Fibroblast of skin of right quadriceps (primary cell): ENCODE data around the gene KIAA2012.

Experiments used
- DNase-seq: peaks from one replicate; pipeline ENCODE4 v3.0.0-alpha.2; 2013

KIAA2012 gene

DNA sequence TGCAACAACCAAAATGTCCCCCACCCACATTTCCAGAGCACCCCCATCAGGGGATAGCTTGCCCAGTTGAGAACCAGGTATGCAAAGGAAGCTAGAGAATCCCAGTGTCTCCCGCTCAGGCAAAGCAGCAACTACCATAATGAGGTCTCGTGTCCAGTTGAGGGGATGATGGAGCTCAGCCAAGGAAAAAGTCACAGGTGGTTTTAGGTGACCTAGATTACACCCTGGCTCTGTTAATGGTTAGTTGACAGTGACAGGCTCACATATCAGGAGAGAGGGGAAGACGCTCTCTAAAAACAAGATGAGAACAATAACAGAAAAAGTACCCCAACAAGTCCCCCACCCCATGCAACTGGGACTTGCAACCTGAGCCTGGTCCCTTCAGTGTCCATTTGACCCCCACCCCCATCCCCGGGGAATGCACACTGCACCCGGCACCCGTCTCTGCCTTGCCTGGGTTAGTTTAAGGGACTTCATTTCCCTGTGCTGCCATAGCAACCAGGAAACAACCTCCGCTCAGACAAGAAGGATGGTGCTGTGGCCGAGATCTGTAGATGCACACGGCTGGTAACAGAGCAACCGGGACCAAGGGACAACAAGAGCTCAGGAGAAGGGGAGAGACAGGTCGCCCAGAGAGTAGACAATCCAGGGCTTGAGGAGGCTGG, at the start of gene KIAA2012:
TSS of gene KIAA2012 (plus strand) at position 519 of the 665 bp plus-strand sequence. CDS start 373 bp downstream, outside the sequence.
- DNase-seq, result no peak

DNA sequence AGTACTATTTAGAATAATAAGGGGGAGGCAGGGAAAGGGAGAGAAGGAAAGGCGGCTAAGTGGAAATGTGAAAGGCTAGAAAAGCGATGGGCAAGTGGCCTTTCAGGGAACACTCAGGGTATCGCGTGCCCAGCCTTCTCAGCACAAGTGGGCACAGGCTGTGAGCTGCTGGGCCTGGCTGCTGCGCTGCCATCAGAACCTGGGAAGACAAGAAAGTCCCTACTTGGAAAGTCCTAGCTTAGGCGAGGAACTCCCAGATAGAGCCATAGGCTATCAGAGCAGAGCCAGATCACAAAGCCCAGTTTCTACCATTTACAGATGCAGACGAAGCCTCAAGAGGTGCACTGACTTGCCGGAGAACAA, 49.2 kb upstream of the KIAA2012 start:
- no peak for DNase-seq

DNA sequence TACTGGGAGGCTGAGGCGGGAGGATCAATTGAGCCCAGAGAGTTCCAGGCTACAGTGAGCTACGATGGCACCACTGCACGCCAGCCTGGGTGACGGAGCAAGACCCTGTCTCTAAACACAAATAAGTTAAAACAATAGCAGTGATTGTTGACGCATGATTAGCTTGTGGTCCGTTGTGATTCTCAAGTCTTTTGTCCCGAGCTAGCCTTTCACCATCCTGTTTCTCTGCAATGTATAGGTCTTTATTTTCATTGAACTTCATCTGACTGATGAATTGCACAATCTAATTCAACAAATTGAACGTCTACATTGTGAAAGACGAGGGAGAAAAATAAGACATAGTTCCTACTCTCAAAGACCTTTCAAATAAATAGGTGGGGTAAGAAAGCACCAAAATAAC, 48.2 kb upstream of the KIAA2012 start:
- no peak for DNase-seq

DNA sequence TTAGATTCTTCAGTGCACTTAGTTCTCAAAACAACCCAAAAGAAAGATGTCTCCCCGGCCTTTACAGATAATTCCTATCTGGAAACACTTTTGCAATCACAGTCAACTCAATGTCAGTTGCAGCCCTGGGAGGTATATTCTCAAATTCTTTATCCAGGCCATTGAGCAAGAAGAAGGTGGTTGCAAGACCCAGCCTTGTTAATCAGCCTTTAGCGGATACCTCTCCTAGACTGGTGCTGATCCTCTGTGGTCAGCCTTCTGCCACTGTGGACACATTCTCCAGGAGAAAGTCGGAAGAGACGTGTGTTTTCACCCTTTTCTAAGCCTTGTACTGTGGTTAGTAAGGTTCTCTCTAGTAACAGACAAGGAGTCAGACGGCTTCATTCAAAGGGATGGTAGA, 47.2 kb upstream of the KIAA2012 start:
- peak; percentile 22 for DNase-seq

DNA sequence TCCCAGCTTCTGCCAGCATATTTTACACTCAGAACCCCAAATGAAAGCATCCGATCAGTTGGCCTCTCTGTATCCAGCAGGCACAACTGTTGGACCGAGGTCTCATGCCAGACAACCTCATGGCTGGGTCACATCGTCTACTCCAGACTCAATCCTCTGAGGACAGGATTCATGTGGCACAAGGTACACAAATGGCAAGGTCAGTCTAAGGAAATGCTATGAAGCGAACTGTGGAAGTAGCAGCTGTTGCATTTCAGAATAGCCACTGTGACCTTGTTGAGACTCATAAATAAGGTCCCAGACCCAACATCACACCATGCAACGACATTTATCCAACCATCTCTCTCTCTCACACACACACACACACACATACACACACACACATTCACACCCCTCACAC, 46.5 kb upstream of the KIAA2012 start:
- DNase-seq, result no peak

DNA sequence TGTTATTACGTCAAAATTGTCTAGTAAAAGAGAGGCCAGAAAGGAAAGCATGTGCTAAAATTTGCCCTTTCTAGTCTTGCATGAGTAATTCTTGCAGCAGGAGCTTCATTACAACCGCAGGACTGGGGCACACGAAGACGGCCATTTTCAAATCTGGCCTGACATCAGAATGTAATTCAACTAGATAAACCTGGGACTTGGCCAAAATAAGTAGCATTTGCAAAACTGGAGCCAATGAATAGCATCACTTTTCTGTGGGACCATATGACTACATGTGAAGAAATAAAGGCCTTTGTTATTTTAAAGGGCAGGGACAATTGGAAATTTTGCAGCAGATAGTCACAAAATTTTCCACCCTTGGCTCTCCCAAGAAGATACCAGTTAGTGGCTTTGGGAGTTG, 42.4 kb upstream of the KIAA2012 start:
- DNase-seq, result peak; percentile 41

DNA sequence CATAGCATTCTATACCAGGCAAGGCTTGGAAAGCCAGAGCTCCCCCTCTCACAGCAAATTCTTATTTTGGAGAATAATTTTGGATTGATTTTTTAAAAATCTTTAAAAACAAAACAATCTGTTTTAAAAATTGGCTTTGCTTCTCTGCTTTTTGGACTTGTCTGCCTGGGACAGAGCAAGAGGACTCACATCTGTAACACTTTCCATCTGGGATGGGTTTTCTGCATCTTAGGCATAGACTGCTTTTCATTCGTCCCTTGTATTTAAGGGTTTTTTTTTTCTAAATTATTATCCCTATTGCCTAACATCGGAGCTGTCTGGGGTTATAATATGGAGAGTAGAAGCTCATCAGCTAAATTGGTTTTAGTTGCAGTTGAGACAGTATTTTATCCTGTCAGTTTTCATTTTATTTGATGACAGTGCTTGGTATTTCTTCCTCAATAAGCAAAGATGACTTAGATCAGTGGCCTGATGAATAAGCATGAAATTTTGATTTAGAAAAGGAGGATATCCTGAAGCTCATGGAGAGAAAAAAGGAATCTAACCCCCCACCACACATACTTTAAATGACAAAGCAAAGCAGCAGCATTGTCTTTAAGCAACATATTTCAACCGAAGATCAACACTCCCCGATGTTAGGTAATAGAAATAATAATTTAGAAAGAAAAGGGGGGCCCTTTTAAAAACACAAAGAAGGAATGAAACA, 41.7 kb upstream of the KIAA2012 start:
- peak; percentile 28 for DNase-seq

DNA sequence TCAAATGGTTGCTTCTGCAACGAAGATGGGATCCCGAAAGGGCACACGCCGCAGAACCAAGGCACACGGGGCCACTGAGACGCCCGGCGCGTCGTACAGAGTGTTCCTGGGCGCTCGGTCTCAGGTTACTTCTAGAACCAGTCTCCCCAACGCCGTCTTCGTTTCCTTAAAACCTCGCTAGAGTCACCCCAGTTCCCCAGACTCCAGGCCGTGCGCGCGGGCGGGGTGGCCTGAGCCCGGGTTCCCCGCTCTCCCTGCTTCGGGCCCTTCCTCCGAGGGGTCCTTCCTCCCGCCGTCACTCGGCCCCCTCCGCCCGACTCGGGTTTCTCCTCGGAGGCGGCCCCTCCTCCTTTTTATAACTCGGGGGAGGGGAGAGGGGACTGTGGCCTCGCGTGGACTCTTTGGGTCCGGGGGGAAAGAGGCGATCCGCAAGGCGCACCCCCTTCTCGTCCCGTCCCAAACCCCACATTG, 40.2 kb upstream of the KIAA2012 start:
- DNase-seq, result peak; percentile 65

DNA sequence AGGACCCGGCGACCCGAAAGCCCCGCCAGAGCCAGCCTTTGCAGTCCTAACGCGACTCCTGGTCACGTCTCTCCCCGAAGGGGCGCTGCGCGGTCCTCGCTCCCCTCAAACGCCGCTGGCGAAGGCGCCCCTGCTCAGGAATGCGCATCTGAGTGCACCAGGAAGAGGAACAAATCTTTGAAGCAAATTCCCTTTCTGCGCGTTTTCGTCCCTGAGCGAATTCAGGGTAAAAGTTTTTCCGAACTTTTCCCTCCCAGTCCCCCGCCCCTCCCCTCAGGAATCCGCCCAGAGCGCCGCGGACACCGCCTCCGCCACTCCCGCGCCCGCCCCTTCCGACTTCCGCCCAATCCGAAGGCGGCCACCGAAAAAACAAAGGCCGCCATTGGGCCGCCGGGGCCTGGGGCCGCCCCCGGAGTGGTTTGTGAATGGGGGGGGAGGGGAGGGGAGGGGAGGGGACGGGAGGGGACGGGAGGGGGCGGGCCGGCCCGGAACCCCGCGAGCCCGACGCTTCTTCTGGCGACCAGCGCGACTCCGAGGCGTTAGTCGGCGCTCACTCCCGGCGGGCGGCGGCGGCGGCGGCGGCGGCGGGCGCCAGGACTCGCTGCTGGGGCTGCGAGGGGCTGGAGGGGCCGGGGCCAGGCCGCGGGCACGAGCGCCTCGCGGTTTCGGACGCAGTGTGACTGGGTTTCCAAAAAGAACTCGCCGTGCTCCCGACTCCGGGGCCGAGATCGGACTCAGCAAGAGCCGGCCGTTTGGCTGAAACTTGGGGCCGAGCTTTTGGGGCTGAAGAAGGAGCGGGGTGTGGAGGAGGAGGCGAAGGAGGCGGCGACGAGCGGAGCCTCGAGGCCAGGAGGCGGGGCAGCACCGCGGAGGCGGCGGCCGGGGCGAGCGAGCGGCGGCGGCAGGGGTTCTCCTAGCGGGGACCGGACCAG, 39.5 kb upstream of the KIAA2012 start, which contains the start of gene FZD7:
TSS of gene FZD7 (plus strand) at position 539 of the 932 bp plus-strand sequence. CDS start 793 bp downstream, outside the sequence.
- peak; percentile 98 for DNase-seq

DNA sequence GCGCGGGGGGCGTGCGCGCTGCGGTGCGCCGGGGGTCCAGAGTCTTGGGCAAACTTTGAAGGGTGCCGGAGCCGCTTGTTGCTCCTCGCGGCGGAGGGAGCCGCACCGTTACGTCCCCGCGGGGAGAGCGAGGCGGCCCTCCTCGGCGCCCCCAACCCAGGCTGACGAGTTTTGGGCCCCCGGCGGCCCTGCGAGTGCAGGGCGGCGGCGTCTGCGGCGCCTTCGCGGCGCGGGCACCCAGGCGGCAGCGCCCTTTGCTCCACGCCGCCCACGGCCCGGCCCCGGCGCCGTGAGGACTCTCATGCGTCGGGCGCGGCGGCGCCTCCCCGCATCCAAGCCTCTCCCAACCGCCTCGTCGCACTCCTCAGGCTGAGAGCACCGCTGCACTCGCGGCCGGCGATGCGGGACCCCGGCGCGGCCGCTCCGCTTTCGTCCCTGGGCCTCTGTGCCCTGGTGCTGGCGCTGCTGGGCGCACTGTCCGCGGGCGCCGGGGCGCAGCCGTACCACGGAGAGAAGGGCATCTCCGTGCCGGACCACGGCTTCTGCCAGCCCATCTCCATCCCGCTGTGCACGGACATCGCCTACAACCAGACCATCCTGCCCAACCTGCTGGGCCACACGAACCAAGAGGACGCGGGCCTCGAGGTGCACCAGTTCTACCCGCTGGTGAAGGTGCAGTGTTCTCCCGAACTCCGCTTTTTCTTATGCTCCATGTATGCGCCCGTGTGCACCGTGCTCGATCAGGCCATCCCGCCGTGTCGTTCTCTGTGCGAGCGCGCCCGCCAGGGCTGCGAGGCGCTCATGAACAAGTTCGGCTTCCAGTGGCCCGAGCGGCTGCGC, 38.6 kb upstream of the KIAA2012 start:
- DNase-seq, result peak; percentile 28

DNA sequence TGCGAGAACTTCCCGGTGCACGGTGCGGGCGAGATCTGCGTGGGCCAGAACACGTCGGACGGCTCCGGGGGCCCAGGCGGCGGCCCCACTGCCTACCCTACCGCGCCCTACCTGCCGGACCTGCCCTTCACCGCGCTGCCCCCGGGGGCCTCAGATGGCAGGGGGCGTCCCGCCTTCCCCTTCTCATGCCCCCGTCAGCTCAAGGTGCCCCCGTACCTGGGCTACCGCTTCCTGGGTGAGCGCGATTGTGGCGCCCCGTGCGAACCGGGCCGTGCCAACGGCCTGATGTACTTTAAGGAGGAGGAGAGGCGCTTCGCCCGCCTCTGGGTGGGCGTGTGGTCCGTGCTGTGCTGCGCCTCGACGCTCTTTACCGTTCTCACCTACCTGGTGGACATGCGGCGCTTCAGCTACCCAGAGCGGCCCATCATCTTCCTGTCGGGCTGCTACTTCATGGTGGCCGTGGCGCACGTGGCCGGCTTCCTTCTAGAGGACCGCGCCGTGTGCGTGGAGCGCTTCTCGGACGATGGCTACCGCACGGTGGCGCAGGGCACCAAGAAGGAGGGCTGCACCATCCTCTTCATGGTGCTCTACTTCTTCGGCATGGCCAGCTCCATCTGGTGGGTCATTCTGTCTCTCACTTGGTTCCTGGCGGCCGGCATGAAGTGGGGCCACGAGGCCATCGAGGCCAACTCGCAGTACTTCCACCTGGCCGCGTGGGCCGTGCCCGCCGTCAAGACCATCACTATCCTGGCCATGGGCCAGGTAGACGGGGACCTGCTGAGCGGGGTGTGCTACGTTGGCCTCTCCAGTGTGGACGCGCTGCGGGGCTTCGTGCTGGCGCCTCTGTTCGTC, 37.7 kb upstream of the KIAA2012 start:
- peak; percentile 85 for DNase-seq

DNA sequence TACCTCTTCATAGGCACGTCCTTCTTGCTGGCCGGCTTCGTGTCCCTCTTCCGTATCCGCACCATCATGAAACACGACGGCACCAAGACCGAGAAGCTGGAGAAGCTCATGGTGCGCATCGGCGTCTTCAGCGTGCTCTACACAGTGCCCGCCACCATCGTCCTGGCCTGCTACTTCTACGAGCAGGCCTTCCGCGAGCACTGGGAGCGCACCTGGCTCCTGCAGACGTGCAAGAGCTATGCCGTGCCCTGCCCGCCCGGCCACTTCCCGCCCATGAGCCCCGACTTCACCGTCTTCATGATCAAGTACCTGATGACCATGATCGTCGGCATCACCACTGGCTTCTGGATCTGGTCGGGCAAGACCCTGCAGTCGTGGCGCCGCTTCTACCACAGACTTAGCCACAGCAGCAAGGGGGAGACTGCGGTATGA, 37.1 kb upstream of the KIAA2012 start:
- DNase-seq, result no peak

DNA sequence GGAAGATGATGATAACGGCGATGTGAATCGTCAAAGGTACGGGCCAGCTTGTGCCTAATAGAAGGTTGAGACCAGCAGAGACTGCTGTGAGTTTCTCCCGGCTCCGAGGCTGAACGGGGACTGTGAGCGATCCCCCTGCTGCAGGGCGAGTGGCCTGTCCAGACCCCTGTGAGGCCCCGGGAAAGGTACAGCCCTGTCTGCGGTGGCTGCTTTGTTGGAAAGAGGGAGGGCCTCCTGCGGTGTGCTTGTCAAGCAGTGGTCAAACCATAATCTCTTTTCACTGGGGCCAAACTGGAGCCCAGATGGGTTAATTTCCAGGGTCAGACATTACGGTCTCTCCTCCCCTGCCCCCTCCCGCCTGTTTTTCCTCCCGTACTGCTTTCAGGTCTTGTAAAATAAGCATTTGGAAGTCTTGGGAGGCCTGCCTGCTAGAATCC, 36.4 kb upstream of the KIAA2012 start:
- peak; percentile 28 for DNase-seq

DNA sequence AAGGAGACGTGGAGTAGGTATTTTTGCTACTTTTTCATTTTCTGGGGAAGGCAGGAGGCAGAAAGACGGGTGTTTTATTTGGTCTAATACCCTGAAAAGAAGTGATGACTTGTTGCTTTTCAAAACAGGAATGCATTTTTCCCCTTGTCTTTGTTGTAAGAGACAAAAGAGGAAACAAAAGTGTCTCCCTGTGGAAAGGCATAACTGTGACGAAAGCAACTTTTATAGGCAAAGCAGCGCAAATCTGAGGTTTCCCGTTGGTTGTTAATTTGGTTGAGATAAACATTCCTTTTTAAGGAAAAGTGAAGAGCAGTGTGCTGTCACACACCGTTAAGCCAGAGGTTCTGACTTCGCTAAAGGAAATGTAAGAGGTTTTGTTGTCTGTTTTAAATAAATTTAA, 36.0 kb upstream of the KIAA2012 start:
- peak; percentile 68 for DNase-seq

DNA sequence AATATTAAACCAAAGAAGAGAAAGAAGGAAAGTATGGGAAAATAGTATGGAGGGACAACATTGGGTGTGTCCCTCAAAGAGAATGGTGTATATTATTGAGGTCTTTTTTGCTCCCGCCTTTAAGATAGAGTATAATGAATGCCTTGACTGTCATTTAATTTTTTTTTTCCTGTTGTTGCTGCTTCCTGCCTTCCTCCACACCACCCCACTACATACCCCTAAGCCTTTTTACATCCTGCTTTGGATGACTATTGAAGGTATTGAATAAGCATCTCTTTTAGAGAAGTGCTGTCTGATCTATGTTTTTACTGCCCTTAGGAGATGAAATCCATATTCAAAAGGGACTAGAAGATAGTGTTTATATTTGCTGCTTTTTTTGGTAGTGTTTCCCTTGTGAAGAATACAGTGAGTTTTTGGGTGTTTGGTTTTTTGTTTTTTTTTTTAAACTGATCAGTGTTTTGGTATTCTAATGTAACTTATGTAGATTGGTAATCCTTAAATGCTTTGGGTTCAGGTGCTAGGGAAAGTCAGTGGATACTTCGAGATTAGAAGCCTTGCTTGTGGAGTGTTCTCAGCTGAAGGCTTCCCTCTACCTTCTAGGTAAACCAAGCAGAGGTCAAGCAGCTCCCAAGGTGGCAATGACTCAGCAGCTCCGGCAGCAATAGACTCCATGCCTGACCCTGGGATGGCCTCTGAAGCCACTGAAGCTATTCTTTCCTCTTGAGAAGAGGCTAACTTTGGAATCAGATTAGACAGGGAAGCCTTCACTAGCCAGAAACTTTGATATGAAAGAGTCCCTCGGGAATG, 34.4 kb upstream of the KIAA2012 start:
- DNase-seq, result peak; percentile 58

DNA sequence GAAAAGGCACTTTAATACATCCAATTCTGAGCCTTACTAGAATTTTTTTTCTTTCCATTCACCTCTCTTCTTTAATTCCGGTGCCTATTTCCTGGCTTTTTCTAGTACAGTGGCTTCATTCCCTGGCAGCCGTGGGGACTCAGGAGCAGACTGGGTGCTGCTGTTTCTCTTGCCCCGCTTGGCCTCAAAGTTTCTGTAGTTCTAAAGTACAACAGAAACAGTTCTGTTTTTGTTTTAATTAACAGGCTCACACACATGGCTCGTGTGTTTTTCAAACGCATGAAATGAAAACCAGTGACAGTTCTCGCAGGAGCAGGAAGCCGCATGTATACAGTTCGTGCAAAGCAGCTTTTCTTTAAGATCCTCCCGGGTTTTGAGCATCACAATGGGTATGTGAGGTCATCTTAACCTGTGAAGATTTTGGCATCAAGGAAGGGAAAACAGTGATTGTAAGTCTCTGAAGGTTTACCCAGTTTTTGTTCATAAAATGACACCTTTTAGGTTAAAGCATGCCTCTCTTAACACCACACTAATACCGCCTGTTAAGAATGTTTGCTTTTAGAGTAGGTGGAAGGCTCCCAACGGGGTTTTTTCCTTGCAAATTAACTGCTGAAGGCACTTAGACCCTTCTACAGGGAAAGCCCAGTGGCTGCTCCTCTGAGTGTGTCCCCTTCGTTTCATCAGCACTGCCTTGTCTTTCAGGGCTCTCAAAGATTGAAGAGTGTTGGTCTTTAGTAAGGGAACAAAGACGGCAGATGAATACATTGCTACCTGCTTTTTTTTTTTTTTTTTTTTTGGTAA, 33.6 kb upstream of the KIAA2012 start:
- no peak for DNase-seq

DNA sequence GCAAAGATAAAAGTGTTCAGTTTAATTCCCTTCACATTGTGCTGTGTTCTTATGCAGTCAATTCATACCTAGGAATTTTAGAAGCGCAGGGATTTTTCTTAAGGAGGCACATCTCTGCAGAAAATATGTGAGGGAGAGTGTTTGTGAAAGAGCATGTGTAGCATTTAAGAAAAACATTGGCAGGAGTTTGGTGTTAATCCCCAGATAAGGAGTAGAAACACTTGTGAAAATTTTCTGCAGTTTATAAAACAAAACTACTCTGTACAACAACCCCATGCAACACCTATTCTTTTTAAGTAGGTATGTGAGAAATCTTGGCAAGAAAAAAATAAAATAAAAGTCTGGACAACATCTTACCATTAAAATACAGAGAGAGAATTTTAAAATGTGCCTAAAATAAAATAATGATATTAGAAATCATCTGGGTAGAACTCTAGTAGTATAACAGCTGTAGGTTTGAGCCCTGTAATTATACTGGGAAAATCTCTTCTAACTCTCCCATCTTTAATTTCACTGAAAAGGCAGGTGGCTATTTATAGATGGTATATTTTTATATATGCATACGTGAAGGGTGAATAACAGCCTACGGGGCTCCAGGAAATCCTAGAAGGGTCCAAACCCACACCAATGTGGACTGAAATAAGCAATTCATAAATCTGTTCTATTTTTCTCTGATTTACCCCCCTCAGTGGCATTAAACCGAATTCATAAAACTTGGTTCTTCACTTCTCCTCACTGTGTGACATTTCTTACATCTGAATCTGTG, 32.8 kb upstream of the KIAA2012 start:
- DNase-seq, result no peak

DNA sequence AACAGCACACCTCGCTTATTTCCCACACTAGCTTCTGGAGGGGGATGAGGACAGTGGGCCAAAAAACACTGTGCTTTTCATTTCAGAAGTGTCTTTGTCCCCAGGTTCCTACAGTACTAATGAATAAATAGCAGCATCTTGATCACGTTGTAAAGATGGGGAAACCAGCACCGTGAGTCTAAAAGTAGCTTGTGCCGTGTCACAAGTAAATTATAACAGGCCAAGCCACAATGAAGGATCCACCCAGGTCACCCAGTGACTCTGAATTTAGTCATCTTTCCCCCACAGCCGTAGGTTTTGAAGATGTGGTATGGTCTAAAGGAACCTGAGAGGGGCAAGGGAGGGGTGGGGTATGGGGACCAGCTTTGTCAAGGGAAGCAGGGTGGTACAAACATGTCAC, 30.6 kb upstream of the KIAA2012 start:
- peak; percentile 21 for DNase-seq

DNA sequence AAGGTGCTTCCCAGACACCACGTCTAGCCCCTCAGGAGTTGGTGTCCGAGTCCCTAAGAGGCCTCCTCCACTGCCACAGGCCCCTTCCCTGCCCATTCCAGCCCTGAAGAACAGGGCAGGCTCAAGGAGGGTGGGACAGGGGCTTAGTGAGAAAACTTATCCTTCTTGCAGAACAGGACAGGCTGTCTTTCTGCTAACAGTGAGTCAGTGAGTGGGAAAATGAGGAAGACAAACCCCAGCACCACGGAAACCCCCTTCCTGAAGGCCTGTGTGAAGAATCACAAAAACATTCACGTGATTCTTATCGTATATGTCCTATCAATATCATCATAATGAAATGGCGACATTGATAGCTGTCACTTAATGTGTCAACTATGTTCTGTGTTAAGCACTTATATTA, 29.6 kb upstream of the KIAA2012 start:
- no peak for DNase-seq
